GM12878 (cell line): Measurements from ENCODE around the gene MRPL34. TPM values are rescaled to one million over a fixed set of nuclear protein-coding genes. Genes with fewer than 3 reads are reported as not detected.

Experiments used
- E4F1 ChIP-seq: fragments of 450-650 bp; IDR thresholded peaks from 2 replicates; pipeline ENCODE4 v1.6.1; 2018; ENCODE audit warnings: borderline replicate concordance, mild to moderate bottlenecking; ENCODE audit not compliant: partially characterized antibody
- FOXM1 ChIP-seq: IDR thresholded peaks from 2 replicates; pipeline ENCODE4 v1.6.1; 2012; ENCODE audit warnings: low read depth, mild to moderate bottlenecking, inconsistent platforms, low read length, moderate library complexity
- MLLT1 ChIP-seq: fragments of 450-650 bp; IDR thresholded peaks from 2 replicates; pipeline ENCODE4 v1.6.1; 2016; ENCODE audit warnings: mild to moderate bottlenecking
- NFIC ChIP-seq: IDR thresholded peaks from 2 replicates; pipeline ENCODE4 v1.6.1; 2012; ENCODE audit warnings: low read depth, mild to moderate bottlenecking, inconsistent platforms, low read length, moderate library complexity
- RAD51 ChIP-seq: fragments of 450-650 bp; IDR thresholded peaks from 2 replicates; pipeline ENCODE4 v1.6.1; 2016; ENCODE audit warnings: moderate library complexity, mild to moderate bottlenecking, inconsistent platforms
- ZNF24 ChIP-seq: fragments of 450-650 bp; IDR thresholded peaks from 2 replicates; pipeline ENCODE4 v1.6.1; 2017; ENCODE audit warnings: antibody characterized with exemption, mild to moderate bottlenecking
- polyA plus RNA-seq, 11 experiments: library from polyadenylated mRNA; depleted of rRNA in 4 of 11; unstranded in 6 of 11; stranded (reverse) in 5 of 11; fragments of >200 nt; fragmentation: Nextera tagmentation in 4 of 11; fragmentation: Illumina TruSeq in 1 of 11; extraction: Ambion mirVana in 4 of 11; extraction: Trizol in 1 of 11; gene quantifications; 1 replicate in 1 of 11; 2 replicates in 10 of 11; pipeline versions ENCODE4 v1.2.1 to v1.2.3, GENCODE V29; 2011 to 2016; ENCODE audit warnings: inconsistent platforms in 2 of 11, missing spikeins in 2 of 11, low read depth in 1 of 11
- total RNA-seq, 4 experiments: library from RNA; depleted of rRNA in 3 of 4; stranded (reverse); fragments of >200 nt in 3 of 4; fragmentation: Illumina TruSeq in 1 of 4; extraction: Trizol in 1 of 4; gene quantifications; 2 replicates each; pipeline versions ENCODE4 v1.2.1 to v1.2.3, GENCODE V29; 2013 to 2021
- TF ChIP-seq, protein P1 (sequence below): fragments of 450-650 bp; IDR thresholded peaks from 2 replicates; pipeline ENCODE4 v1.6.1; 2017; ENCODE audit warnings: antibody characterized with exemption, mild to moderate bottlenecking, moderate library complexity
- TF ChIP-seq, protein P2 (sequence below): IDR thresholded peaks from 2 replicates; pipeline ENCODE4 v1.6.1; 2011; ENCODE audit warnings: low read depth, low read length, improper control_type of control experiment, borderline replicate concordance
- TF ChIP-seq, protein P3 (sequence below): IDR thresholded peaks from 2 replicates; pipeline ENCODE4 v1.6.1; 2012; ENCODE audit warnings: low read depth, low read length, improper control_type of control experiment
- TF ChIP-seq, protein P4 (sequence below): IDR thresholded peaks from 2 replicates; pipeline ENCODE4 v1.6.1; 2012; ENCODE audit warnings: improper control_type of control experiment, low read depth, low read length; ENCODE audit not compliant: insufficient replicate concordance

The MRPL34 gene
- total and polyA plus RNA-seq, 10 of the 15 experiments (the other 5 are each of a cell fraction or from before 2014, with no cell fraction given), result 8.6 to 198 (median 78.6) TPM

GRCh38 chr19:17329366-17330261 lies 23.9 kb downstream of the MRPL34 start (continued):
- TF ChIP-seq MLLT1, result no peak
- TF ChIP-seq E4F1, result no peak
- TF ChIP-seq, protein P1, sequence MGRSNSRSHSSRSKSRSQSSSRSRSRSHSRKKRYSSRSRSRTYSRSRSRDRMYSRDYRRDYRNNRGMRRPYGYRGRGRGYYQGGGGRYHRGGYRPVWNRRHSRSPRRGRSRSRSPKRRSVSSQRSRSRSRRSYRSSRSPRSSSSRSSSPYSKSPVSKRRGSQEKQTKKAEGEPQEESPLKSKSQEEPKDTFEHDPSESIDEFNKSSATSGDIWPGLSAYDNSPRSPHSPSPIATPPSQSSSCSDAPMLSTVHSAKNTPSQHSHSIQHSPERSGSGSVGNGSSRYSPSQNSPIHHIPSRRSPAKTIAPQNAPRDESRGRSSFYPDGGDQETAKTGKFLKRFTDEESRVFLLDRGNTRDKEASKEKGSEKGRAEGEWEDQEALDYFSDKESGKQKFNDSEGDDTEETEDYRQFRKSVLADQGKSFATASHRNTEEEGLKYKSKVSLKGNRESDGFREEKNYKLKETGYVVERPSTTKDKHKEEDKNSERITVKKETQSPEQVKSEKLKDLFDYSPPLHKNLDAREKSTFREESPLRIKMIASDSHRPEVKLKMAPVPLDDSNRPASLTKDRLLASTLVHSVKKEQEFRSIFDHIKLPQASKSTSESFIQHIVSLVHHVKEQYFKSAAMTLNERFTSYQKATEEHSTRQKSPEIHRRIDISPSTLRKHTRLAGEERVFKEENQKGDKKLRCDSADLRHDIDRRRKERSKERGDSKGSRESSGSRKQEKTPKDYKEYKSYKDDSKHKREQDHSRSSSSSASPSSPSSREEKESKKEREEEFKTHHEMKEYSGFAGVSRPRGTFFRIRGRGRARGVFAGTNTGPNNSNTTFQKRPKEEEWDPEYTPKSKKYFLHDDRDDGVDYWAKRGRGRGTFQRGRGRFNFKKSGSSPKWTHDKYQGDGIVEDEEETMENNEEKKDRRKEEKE, result no peak
- TF ChIP-seq, protein P2, sequence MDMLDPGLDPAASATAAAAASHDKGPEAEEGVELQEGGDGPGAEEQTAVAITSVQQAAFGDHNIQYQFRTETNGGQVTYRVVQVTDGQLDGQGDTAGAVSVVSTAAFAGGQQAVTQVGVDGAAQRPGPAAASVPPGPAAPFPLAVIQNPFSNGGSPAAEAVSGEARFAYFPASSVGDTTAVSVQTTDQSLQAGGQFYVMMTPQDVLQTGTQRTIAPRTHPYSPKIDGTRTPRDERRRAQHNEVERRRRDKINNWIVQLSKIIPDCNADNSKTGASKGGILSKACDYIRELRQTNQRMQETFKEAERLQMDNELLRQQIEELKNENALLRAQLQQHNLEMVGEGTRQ, result no peak
- TF ChIP-seq, protein P3, sequence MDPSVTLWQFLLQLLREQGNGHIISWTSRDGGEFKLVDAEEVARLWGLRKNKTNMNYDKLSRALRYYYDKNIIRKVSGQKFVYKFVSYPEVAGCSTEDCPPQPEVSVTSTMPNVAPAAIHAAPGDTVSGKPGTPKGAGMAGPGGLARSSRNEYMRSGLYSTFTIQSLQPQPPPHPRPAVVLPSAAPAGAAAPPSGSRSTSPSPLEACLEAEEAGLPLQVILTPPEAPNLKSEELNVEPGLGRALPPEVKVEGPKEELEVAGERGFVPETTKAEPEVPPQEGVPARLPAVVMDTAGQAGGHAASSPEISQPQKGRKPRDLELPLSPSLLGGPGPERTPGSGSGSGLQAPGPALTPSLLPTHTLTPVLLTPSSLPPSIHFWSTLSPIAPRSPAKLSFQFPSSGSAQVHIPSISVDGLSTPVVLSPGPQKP, result no peak
- TF ChIP-seq, protein P4, sequence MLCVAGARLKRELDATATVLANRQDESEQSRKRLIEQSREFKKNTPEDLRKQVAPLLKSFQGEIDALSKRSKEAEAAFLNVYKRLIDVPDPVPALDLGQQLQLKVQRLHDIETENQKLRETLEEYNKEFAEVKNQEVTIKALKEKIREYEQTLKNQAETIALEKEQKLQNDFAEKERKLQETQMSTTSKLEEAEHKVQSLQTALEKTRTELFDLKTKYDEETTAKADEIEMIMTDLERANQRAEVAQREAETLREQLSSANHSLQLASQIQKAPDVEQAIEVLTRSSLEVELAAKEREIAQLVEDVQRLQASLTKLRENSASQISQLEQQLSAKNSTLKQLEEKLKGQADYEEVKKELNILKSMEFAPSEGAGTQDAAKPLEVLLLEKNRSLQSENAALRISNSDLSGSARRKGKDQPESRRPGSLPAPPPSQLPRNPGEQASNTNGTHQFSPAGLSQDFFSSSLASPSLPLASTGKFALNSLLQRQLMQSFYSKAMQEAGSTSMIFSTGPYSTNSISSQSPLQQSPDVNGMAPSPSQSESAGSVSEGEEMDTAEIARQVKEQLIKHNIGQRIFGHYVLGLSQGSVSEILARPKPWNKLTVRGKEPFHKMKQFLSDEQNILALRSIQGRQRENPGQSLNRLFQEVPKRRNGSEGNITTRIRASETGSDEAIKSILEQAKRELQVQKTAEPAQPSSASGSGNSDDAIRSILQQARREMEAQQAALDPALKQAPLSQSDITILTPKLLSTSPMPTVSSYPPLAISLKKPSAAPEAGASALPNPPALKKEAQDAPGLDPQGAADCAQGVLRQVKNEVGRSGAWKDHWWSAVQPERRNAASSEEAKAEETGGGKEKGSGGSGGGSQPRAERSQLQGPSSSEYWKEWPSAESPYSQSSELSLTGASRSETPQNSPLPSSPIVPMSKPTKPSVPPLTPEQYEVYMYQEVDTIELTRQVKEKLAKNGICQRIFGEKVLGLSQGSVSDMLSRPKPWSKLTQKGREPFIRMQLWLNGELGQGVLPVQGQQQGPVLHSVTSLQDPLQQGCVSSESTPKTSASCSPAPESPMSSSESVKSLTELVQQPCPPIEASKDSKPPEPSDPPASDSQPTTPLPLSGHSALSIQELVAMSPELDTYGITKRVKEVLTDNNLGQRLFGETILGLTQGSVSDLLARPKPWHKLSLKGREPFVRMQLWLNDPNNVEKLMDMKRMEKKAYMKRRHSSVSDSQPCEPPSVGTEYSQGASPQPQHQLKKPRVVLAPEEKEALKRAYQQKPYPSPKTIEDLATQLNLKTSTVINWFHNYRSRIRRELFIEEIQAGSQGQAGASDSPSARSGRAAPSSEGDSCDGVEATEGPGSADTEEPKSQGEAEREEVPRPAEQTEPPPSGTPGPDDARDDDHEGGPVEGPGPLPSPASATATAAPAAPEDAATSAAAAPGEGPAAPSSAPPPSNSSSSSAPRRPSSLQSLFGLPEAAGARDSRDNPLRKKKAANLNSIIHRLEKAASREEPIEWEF, result no peak
- TF ChIP-seq FOXM1, result no peak
- TF ChIP-seq NFIC, result no peak
- no peak for TF ChIP-seq RAD51
- no peak for TF ChIP-seq ZNF24
